GM19035 (cell line): ENCODE results near the gene SLC49A4.

Source experiments
- ATAC-seq: cut with Tn5 transposase; IDR thresholded peaks from one replicate; pipeline ENCODE4 v1.9.1; 2021; ENCODE audit not compliant: unreplicated experiment

SLC49A4 gene

GRCh38 chr3:122784436-122784835 is 10.4 kb upstream of the SLC49A4 start:
- no peak for ATAC-seq

DNA sequence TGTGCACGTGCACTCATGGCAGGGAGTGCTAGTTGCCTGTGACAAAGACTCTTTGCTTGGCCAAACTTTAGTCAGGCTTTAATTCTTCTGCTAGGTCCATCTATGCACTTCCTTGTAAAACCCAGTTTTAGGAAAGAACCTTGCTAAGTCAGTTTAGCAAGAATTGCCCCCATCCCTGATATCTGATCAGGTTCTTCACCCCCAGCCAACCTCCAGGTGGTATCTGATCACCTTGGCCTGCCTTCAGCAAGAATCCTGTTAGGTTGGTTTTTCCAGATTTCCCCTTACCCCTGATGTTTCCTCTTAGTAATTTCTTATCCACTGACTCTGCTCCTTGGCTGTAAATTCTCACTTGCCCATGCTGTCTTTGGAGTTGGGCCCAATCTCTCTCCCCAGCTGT is 9.6 kb upstream of the SLC49A4 start:
- no peak for ATAC-seq

DNA sequence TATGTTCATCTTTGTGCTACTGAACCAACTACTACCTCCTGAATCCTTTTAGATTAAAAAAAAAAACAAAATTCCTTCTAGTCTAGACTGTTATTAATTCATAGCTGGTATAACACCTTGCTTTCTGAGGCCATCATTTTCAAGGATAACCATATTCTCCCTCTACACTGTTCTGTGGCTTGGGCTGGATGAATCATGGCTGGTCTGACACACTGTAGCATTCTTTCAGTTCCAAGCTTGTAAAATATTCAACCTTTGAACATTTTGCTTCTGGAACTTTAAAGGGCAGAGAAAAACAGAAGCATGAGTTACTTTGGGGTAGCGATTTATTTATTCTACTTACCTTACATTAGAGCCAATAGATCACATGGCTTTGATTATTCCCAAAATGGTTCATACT is 8.8 kb upstream of the SLC49A4 start:
- no peak for ATAC-seq

GRCh38 chr3:122787872-122788271 is 7.0 kb upstream of the SLC49A4 start:
- no peak for ATAC-seq

DNA sequence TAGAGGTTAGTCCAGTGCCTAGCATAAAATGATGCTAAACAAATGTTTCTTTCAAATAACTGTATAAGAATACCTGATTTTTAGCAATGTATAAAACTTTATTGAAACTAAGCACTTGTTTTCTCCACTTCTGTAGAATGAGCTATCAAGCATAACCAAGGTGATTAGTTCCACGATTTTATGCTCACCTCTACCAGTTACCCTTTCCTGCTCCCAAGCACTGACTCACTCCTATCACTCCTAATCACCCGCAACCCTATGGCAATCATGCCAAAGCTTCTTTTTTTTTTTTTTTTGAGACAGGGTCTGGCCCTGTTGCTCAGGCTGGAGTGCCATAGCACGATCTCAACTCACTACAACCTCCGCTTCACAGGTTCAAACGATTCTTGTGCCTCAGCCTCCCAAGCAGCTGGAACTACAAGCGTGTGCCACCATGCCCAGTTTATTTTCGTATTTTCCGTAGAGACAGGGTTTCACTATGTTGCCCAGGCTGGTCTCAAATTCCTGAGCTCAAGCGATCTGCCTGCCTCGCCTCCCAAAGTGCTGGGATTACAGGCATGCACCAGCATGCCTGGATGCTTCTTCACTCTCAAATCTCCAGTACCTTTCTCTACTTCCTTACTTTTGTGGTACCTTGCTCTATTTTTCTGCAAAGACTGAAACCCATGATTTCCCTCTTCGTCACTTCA is 5.1 kb upstream of the SLC49A4 start:
- ATAC-seq: no peak

- ATAC-seq: peak; percentile 66
These were observed 1.1 kb upstream of the SLC49A4 start, which contains the start of gene HSPBAP1 for GRCh38 chr3:122793568-122794416. TSS of gene HSPBAP1 (minus strand) at chr3:122793831. CDS start at chr3:122793680, 151 bp downstream.

DNA sequence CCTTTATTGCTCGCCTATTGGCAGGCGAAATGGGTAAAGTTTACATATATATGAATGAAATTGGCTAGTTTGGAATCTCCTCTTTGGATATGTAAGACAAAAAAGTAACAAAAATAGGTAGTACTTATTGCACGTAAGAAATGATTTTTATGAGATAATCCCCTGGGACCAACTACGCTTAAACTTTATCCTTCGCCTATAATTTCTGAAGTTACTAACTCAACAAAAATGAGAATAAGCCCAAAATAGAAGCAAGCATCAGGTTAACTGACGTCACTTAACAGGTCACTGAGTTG is 438 bp upstream of the SLC49A4 start:
- ATAC-seq: no peak

- no peak for ATAC-seq
These were observed 866 bp downstream of the SLC49A4 start for GRCh38 chr3:122795674-122796195.

DNA sequence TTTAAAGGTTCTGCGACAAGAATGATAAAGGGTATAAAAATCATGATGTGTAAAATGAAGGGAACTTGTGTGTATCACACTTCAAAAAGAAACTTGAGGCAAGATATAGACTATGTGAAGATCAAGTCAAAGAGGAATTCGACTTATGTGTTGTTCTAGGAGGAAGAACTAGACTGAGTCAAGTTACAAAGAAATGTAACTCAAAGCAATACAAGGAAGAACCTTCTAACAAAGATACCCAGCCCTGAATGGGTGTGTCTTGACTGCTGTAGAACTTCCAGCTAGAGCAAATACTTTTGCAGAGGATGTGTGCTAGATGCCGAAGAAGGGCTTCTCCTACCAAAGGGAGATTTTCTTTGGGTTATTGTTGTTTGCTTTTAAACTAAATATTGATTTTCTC is 2.4 kb downstream of the SLC49A4 start:
- ATAC-seq: no peak

GRCh38 chr3:122799322-122799721 is 4.5 kb downstream of the SLC49A4 start:
- no peak for ATAC-seq

DNA sequence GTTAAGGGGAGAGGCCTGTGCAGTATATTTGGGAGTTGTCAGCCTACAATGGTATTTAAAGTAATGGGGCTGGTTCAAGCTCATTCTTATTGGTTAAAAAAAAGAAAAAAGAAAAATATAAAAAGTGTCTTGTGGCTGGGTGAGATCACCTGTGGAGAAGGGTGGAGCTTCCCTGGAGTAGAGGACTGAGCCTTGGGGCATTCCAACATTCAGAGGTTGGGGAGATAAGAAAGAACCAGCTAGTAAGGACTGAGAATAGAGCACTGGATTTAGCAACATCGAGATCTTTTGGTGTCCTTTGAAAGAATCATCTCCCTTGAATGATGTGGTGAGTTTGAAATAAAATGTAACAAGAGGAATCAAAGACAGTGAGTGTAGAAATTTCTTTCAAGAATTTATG is 5.2 kb downstream of the SLC49A4 start:
- ATAC-seq: no peak

DNA sequence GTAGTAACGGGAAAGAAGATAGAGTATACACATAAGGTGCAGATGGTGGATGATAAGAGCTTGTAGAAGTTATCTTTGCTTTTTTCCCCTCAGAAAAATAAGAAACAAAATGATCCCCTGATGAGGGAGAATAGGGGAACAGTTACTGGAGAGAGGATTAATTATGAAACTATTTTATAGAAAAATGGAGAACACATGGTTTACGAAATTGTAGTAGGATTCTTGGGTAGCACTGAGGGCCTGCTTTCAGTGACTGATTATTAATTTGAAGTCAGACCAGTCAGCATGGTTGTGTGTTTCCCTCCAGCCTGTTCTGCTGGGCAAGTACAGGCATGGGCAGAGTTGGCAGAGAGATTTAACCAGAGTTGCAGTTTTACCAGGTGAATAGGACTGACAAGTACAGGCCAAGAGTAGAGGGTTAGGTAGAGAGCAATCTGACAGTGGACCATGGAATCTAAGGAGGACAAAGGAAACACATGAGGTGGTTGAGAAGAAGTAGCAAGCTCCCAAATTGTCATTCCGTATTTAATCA is 5.9 kb downstream of the SLC49A4 start:
- ATAC-seq: no peak

GRCh38 chr3:122802323-122802722 is 7.5 kb downstream of the SLC49A4 start:
- ATAC-seq: no peak

GRCh38 chr3:122803977-122804376 is 9.1 kb downstream of the SLC49A4 start:
- no peak for ATAC-seq

DNA sequence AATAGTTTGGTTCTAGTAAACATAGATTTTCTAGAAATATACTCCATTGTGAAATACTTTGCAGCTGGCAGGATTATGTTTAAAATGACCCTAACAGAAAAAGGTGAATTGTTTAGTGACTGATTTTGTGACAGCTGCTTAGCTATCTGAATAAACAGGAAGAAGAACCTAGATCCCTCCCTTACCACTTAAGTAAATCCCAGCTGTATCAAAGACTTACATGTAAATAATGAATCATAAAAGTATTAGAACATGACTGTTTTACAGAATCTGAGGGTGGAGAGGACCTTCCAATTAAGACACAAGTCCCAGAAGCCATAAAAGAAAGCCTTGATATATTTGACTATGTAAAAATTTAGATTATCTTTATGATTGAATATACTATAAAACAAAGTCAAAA is 15.9 kb downstream of the SLC49A4 start:
- no peak for ATAC-seq

- no peak for ATAC-seq
These were observed 21.7 kb downstream of the SLC49A4 start for GRCh38 chr3:122816587-122816986.

DNA sequence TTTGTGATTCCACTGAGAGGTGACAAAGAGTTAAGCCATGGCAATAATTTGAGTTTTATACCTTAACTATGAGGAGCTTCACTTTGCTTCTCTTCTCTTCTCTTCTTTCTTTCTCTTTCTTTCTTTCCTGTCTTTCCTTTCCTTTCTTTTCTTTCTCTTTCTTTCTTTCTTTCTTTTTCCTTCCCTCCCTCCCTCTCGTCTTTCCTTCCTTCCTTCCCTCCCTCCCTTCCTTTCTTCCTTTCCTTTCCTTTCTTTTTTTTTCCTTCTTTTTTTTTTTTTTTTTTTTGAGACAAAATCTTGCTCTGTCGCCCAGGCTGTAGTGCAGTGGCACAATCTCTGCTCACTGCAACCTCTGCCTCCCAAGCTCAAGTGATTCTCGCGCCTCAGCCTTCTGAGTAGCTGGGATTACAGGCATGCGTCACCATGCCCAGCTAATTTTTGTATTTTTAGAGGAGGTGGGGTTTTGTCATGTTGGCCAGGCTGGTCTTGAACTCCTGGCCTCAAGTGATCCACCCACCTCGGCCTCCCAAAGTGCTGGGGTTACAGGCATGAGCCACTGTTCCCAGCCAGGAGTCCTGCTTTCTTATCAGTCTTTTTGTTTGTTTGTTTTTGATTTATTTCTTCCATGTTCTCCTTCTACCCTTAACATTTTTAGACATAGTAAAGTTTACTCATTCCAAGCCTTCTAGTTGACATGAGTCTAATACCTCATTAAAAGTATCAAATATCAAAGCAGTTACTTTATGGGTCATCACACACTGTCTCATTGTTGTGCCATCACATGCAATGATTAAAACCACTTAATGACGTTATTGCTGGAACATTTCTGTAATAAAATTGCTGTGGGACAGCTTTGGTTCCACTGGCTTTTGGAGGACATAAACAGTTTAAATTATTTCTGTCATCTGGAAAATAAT is 29.9 kb downstream of the SLC49A4 start:
- ATAC-seq: no peak

DNA sequence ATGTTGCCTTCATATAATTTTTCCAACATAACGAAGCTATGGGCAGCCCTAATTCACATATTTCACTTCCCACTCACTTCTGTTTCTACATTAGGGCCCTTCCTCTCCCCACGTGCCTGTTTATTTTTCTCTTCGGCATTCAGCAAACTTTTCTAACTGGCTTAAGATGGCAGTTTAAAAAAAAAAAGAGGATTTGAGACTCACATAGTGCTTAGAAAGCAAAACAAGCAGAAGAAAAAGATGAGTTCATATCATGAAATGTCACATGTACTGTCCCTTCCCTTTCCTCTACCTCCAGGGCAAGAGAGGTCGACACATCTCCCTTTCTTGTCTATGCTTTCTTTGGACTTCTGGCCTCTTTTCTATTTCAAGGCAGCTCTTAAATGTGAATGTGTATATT is 30.6 kb downstream of the SLC49A4 start:
- ATAC-seq: no peak

- no peak for ATAC-seq
These were observed 31.4 kb downstream of the SLC49A4 start for GRCh38 chr3:122826278-122826677.

DNA sequence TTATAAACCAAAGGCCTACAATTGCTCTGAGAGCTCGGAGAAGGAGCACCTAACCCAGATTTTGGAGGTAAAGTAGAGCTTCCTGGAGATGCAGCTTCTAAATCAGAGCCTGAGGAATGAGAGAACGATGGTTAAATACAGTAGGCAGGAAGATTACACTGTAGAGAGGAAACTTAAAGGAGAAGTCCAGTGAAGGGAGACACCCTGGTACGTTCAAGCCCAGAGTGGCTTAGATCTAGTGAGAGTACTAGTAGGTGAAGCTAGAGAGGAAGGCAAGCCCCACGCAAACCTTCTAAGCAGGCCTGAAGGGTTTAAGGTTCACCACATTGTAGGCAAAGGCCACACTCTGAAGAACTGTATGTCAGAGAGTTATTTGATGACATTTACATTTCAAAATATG is 33.4 kb downstream of the SLC49A4 start:
- ATAC-seq: no peak

- ATAC-seq: no peak
These were observed 40.7 kb downstream of the SLC49A4 start for GRCh38 chr3:122835590-122835989.
